Skeletal muscle satellite cell (primary cell): ENCODE measurements around the gene TK2.

ENCODE experiments used
- H3K27me3 ChIP-seq: 2 replicates; pipeline ENCODE4 v1.7.0; 2013; ENCODE audit warnings: low read length; ENCODE audit not compliant: control insufficient read depth, insufficient read depth
- H3K36me3 ChIP-seq: 2 replicates; pipeline ENCODE4 v1.7.0; 2013; ENCODE audit warnings: mild to moderate bottlenecking, control low read depth, low read length; ENCODE audit not compliant: insufficient read depth
- H3K4me1 ChIP-seq: 2 replicates; pipeline ENCODE4 v1.7.0; 2013; ENCODE audit warnings: low read length; ENCODE audit not compliant: control insufficient read depth, insufficient read depth
- H3K4me2 ChIP-seq: 2 replicates; pipeline ENCODE4 v1.7.0; 2013; ENCODE audit warnings: mild to moderate bottlenecking, low read length
- H3K4me3 ChIP-seq: 2 replicates; pipeline ENCODE4 v1.7.0; 2013; ENCODE audit warnings: low read length
- H3K9ac ChIP-seq: 2 replicates; pipeline ENCODE4 v1.7.0; 2013; ENCODE audit warnings: mild to moderate bottlenecking, low read depth, low read length, moderate library complexity
- H3K9me3 ChIP-seq: replicated peaks from 2 replicates; pipeline ENCODE4 v1.7.0; 2013; ENCODE audit warnings: mild to moderate bottlenecking, control low read depth, low read length

Gene TK2

GRCh38 chr16:66553223-66553622, 3.3 kb upstream of the TK2 start:
- Histone ChIP-seq H3K9me3 (no peaks in the 10 kb centered on the region), H3K4me2 (peak overlapping the region; percentile 87), H3K36me3 (peaks cover 2% of the 10 kb centered on the region), H3K27me3 (no peaks in the 10 kb centered on the region), H3K9ac (peak overlapping the region; percentile 85), H3K4me1 (peaks cover 36% of the 10 kb centered on the region), H3K4me3 (peak overlapping the region; percentile 78)

DNA sequence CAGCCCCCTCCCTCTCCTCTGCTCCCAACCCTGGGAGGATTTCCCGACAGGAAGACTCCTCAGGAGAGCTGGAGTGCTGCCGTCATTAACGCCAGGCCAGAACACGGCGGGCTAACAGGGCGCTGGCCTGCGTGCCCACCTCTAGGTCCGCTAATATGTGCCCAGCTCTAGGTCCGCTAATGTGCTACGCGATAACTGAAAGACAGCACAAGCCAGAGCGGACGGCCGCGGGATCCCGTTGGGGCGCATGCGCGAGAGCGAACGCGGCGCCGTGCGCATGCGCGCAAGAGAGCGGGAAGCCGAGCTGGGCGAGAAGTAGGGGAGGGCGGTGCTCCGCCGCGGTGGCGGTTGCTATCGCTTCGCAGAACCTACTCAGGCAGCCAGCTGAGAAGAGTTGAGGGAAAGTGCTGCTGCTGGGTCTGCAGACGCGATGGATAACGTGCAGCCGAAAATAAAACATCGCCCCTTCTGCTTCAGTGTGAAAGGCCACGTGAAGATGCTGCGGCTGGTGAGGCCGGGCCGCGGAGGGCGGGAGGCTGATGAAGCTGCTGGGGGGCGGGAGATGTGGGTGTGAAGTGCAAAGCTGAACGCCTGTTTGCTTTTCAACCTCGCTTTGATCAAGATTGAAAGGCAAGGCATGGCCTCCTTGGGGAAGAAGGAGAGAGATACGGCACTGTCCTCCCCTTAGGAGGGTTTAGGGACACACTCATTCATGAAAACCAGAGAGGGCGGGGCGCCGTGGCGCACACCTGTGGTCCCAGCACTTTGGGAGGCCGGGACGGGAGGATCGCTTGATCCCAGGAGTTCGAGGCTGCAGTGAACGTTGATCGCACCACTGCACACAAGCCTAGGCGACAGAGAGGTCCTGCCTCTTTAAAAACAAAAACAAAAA, 2.6 kb upstream of the TK2 start, which contains the start of gene CKLF:
TSS of gene CKLF (plus strand) at position 291 of the 892 bp plus-strand sequence. CDS start at position 431, 140 bp downstream.
- H3K9me3 ChIP-seq: no peaks in the 10 kb centered on the region
- peak within 1 kb of the TSS; percentile 85 for H3K9ac ChIP-seq
- H3K4me2 ChIP-seq: peak within 1 kb of the TSS; percentile 87
- H3K4me3 ChIP-seq: peak within 1 kb of the TSS; percentile 78
- H3K27me3 ChIP-seq: no peaks in the 10 kb centered on the region
- H3K36me3 ChIP-seq: no peaks in the 10 kb centered on the region
- H3K4me1 ChIP-seq: peaks cover 36% of the 10 kb centered on the region

- Histone ChIP-seq H3K36me3 (no peaks in the 10 kb centered on the region), H3K9me3 (no peaks in the 10 kb centered on the region), H3K4me2 (peak overlapping the region; percentile 87), H3K9ac (peak overlapping the region; percentile 85), H3K4me3 (peak overlapping the region; percentile 78), H3K27me3 (no peaks in the 10 kb centered on the region), H3K4me1 (peaks cover 36% of the 10 kb centered on the region)
Measured at GRCh38 chr16:66551788-66552285, 1.9 kb upstream of the TK2 start.

DNA sequence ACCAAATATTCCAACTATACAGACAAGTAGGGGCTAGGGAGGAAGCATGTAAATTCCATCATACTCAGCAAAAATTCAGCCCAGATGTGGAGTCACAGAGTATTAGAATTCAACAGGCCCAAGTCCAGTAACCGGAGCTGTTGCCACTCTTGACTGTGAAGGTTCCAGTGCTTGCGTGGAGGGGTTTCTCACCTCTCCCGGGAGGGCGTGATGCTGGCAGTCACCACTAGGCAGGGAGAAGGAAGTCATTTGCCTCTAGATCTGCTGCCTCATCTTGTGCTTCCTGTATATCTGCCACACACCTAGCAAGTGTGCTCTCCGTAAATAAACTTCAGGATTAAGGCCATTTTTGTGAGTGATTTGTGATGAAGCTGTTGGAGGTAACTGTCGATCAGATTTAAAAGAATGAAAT, 1.4 kb upstream of the TK2 start:
- no peak overlapping the region for H3K4me2 ChIP-seq
- no peaks in the 10 kb centered on the region for H3K27me3 ChIP-seq
- H3K4me1 ChIP-seq: peaks cover 36% of the 10 kb centered on the region
- no peaks in the 10 kb centered on the region for H3K9me3 ChIP-seq
- H3K9ac ChIP-seq: no peak overlapping the region
- H3K36me3 ChIP-seq: no peaks in the 10 kb centered on the region
- no peak overlapping the region for H3K4me3 ChIP-seq

GRCh38 chr16:66548868-66549267, 1.1 kb downstream of the TK2 start:
- no peaks in the 10 kb centered on the region for H3K27me3 ChIP-seq
- peak overlapping the region; percentile 87 for H3K4me3 ChIP-seq
- peaks cover 36% of the 10 kb centered on the region for H3K4me1 ChIP-seq
- H3K36me3 ChIP-seq: peaks cover 10% of the 10 kb centered on the region
- H3K4me2 ChIP-seq: peak overlapping the region; percentile 95
- H3K9ac ChIP-seq: peak overlapping the region; percentile 96
- no peaks in the 10 kb centered on the region for H3K9me3 ChIP-seq

- no peak overlapping the region for H3K4me2 ChIP-seq
- H3K4me3 ChIP-seq: no peak overlapping the region
- no peaks in the 10 kb centered on the region for H3K9me3 ChIP-seq
- peaks cover 30% of the 10 kb centered on the region for H3K4me1 ChIP-seq
- H3K36me3 ChIP-seq: peaks cover 13% of the 10 kb centered on the region
- H3K27me3 ChIP-seq: no peaks in the 10 kb centered on the region
- no peak overlapping the region for H3K9ac ChIP-seq
Measured at GRCh38 chr16:66548068-66548467, 1.9 kb downstream of the TK2 start.

DNA sequence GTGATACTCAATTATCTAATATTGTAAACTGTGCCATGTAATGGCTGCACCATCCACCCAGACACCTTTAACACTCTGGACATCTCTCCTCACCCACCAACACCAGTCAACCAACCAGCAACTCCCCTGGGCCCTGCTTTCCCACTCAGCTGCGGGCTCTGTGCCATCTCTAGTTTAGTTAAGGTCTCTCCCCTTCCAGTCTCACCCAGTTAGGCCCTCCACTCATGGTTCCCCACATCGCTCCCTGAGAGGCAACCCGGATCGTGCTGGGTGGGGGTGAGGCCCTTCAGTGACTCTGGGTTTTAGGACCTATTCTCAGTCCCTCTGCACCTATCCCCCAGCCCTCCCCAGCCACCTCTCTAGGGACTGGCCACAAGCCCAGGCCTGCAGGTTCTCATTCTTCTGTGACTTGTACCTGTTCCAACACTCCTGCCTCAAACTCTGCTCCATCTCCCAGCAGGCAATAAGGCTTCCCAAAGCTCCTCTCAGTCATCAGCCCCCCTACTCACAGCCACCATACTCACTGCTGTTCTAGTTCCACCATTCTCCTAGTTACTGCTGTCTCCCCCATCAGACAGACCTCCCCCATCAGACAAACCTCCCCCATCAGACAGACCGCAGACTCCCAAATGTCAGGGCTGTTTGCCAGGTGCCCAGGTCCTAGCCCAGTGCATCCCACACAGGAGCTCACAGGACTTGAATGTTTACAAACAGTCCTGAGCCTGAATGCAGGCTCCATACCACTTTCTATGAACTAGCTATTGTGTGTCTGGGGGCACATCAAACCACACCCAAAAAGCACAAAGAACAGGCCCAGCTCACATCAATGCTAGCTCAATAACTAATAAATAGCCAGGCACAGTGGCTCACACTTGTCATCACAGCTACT, 2.6 kb downstream of the TK2 start:
- Histone ChIP-seq H3K36me3 (peaks cover 13% of the 10 kb centered on the region), H3K9ac (no peak overlapping the region), H3K9me3 (no peaks in the 10 kb centered on the region), H3K27me3 (no peaks in the 10 kb centered on the region), H3K4me2 (no peak overlapping the region), H3K4me3 (no peak overlapping the region), H3K4me1 (peaks cover 24% of the 10 kb centered on the region)

DNA sequence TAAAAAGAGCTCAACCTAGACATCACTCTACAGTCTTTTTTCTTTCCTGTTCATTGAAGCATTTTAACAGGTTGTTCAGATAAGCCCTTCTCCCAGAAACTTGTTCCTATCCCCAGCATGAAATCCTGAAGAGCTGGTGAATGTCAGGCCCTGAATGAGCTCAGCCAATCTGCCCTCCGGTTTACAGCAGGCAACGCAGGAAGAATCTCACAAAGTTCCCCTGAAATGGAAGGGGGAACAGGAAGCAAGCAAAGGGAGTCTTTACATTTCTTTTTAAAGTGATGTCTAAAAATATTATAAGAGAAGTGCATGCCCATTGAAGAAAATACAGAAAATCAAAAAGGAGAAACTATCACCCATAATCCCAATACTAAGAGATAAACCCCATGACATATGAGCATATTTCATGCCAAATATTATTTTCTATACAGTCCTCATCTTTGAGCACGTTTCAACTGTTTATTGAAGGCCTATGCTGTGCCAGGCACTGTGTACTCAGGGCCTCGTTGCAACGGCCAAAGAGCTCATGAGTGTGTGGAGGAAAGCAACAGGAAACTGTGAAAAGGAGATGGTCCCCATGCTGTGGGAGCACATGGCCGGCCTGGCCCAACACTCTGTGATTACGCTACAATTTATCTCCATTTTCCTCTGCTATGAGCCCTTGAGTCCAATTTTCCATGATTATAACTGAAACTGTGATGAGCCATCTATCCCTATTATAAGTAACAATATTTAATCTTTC, 5.7 kb downstream of the TK2 start:
- Histone ChIP-seq H3K4me2 (no peak overlapping the region), H3K4me3 (no peak overlapping the region), H3K9ac (no peak overlapping the region), H3K4me1 (peaks cover 6% of the 10 kb centered on the region), H3K27me3 (no peaks in the 10 kb centered on the region), H3K36me3 (peaks cover 13% of the 10 kb centered on the region), H3K9me3 (no peaks in the 10 kb centered on the region)

DNA sequence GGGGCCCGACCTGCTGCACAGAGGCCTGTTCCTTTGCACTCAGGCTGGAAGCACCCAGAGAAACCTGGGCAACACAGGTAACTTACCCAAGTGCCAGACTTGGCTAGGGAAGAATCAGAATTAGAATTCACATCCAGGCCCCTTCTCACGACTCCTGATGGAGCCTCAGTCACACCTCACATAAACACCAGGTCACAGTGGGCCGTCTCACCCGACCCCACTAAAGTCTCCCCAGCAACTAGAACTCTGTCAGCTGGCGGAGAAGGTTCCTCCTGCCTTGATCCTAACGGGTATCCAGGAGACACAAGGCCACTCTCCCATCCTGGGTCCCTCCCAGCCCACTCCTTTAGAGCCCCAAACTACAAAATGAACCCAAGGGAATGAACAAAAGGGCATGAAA, 6.4 kb downstream of the TK2 start:
- H3K4me1 ChIP-seq: no peaks in the 10 kb centered on the region
- no peaks in the 10 kb centered on the region for H3K9me3 ChIP-seq
- no peak overlapping the region for H3K9ac ChIP-seq
- H3K36me3 ChIP-seq: peaks cover 16% of the 10 kb centered on the region
- no peak overlapping the region for H3K4me2 ChIP-seq
- H3K27me3 ChIP-seq: no peaks in the 10 kb centered on the region
- no peak overlapping the region for H3K4me3 ChIP-seq

DNA sequence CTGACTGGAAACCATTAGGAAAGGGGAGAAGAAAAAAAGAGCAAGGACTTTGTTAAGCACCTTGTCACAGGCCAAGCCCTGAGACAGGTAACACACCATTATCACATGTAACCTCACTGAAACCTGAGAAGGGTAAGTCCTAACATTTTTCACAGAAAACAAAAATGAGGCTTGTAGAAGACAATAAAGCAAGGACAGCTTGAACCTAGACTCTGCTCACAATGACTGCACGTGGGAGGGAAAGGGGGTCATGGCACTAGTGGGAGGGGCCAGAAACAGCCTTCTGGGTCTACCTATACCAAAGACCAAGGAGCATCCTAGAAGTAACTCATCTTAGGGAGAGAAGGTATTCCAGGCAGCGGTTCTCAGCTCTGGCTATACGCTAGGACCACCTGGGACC, 7.5 kb downstream of the TK2 start:
- Histone ChIP-seq H3K4me2 (no peak overlapping the region), H3K4me3 (no peak overlapping the region), H3K4me1 (no peaks in the 10 kb centered on the region), H3K9me3 (no peaks in the 10 kb centered on the region), H3K9ac (no peak overlapping the region), H3K36me3 (peaks cover 20% of the 10 kb centered on the region), H3K27me3 (no peaks in the 10 kb centered on the region)
